ENCODE measurements around the gene MSANTD1. TPM values are rescaled to one million over a fixed set of nuclear protein-coding genes. Genes with fewer than 3 reads are reported as not detected.
"Not testable (repeated sequence)": the region's sequence is repeated elsewhere in the genome, so short reads cannot be mapped to it uniquely, and the experiment has no call there.

Gene MSANTD1
- total RNA-seq, 2 experiments from 2014 or later = 0.24 to 0.37 TPM

DNA sequence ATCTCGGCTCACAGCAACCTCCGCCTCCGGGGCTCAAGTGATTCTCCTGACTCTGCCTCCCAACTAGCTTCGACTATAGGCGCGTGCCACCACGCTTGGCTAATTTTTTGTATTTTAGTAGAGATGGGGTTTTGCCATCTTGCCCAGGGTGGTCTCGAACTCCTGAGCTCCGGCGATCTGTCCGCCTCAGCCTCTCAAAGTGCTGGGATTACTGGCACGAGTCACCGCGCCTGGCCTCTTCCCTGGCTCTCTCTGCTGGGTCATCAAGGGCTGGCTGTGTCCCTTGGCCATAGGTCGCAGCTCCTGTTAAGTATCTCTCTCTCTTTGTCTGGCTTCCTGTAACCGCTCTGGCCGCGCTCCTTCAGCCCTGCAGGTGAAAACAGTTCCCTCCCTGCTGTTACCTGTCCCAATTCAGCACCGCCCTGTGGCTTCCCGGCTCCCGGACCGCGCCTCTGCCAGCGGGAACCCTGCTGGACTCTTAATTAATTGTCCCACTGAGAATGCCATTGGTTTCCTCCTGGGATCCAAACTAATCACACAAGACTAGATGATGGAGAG lies 42.5 kb downstream of the MSANTD1 start:
- peaks cover 52% of the 10 kb centered on the region for H3K27me3 Mint-ChIP-seq

DNA sequence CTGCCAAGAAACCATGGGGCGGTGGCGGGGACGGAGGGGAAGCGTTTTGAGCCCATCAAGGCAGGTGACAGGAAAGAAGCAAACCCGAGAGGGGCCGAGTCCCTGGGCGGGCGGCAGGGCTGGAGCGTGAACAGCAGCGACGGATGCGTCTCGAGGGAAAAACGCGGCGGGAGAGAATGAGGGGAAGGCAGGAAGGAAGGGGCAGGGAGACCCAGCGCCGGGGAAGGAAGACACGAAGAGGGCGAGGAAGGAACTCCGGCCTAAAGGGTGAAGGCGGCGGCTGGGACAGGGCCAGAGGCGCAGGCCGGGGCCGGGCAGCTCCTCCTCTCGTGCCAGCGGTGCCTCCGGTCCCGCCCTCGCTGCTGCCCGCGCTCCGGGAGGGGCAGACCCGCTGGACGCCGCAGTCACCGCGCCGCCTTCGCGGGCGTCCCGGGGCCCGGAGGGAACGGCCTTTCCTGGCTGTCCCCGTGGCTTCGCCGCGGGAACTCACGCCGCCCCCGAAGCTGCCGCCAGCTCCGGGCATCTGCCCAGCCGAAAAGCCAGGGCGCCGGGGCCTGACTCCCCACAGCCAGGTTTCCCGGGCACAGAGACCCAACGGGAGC lies 43.1 kb downstream of the MSANTD1 start:
- Mint-ChIP-seq H3K9me3 (peaks cover 1% of the 10 kb centered on the region), H3K36me3 (no peaks in the 10 kb centered on the region), H3K4me1 (peaks cover 6% of the 10 kb centered on the region), H3K4me3 (peak overlapping the region; percentile 91), H3K27me3 (peaks cover 48% of the 10 kb centered on the region), H3K27ac (no peak overlapping the region)
- peak; percentile 31 for DNase-seq

More for the DNA sequence above, 42.5 kb downstream of the MSANTD1 start:
- peak overlapping the region; percentile 91 for H3K4me3 Mint-ChIP-seq
- peaks cover 6% of the 10 kb centered on the region for H3K4me1 Mint-ChIP-seq
- H3K36me3 Mint-ChIP-seq = no peaks in the 10 kb centered on the region
- H3K27ac Mint-ChIP-seq = no peak overlapping the region
- no peaks in the 10 kb centered on the region for H3K9me3 Mint-ChIP-seq
- DNase-seq = no peak

DNA sequence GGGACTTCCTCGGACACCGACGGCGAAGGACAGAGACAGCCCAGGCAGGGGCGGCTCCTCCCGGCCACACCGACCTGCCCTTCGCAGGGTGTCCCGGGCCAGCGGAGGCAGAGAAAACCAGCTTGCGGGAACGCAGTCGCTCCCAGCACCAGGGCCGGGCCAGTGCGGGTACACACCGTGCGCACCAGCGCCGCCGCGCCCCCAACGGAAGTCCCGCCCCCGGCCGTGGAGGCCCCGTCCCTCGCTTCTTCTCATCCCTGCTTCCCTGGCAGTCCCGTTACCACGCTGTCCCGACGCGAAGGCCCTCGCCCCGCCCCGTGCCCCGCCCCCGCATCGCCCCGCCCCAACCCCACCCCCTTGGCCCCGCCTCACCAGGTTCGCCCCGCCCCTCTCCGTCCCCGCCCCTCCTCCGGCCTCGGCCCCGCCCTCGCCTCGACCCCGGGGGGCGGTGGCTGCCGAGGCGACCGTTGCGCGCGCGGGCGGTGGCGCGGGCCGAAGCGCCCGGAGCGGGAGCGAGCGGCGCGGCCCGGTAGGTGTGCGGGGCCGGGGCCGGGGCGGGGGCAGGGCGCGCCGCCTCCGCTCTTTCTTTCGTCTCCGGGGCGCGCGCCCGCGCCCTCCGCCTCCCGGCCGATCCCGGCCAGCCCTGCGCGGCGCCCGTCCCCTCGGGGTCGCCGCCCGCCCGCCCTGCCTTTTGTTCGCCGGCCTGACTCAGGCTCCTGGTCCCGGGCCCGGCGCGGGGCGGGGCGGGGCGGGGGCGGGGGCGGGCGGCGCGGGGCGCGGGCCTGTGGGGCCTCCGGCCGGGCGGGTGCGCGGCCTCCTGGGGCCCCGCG lies 43.8 kb downstream of the MSANTD1 start, which contains the start of gene RGS12:
Gene RGS12 (plus strand): TSS at position 451 of the 830 bp plus-strand sequence. CDS start 23,150 bp downstream, outside the sequence.
- peaks cover 44% of the 10 kb centered on the region for H3K27me3 Mint-ChIP-seq
- peaks cover 4% of the 10 kb centered on the region for H3K9me3 Mint-ChIP-seq
- no peaks in the 10 kb centered on the region for H3K36me3 Mint-ChIP-seq
- H3K4me1 Mint-ChIP-seq = peaks cover 6% of the 10 kb centered on the region
- H3K4me3 Mint-ChIP-seq = peak within 1 kb of the TSS; percentile 91
- no peak within 1 kb of the TSS for H3K27ac Mint-ChIP-seq
- DNase-seq = peak; percentile 89

DNA sequence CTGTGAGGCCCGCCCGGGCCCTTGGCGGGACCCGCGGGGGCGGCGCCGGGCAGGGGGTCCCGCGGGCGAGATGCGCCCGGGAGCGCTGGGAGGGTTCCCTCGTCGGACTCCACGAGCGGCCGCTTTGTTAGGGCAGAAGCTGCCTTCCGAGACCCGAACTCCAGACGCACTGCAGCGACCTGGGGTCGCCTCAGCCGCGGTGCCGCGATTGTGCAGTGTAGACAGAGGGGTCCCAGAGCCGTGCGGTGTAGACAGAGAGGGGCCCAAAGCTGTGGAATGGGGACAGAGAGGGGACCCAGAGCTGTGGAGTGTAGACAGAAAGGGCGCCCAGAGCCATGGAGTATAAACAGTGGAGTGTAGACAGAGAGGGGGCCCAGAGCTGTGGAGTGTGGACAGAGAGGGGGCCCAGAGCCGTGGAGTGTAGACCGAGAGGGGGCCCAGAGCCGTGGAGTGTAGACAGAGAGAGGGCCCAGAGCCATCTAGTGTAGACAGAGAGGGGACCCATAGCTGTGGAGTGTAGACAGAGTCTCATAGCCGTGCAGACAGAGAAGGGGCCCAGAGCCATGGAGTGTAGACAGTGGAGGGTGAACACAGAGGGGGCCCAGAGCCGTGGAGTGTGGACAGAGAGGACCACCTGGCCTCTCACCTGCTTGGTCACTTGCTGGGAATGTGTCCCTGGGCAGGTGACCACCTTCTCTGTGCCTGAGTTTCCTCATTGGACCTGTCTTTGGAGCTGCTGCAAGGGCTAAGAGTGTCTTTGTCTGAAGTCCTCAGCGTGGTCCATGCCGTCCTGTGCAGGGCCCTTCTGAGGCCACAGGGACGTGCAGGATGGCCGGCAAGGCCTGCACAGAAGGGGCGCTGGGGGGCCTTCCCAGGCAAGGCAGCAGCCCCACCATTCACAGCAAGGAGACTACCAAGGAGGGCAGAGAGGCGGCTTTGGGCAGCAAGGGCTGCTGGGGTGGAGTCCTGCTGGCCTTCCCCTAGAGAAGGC lies 44.7 kb downstream of the MSANTD1 start:
- no peak overlapping the region for H3K27ac Mint-ChIP-seq
- peak; percentile 13 for DNase-seq

DNA sequence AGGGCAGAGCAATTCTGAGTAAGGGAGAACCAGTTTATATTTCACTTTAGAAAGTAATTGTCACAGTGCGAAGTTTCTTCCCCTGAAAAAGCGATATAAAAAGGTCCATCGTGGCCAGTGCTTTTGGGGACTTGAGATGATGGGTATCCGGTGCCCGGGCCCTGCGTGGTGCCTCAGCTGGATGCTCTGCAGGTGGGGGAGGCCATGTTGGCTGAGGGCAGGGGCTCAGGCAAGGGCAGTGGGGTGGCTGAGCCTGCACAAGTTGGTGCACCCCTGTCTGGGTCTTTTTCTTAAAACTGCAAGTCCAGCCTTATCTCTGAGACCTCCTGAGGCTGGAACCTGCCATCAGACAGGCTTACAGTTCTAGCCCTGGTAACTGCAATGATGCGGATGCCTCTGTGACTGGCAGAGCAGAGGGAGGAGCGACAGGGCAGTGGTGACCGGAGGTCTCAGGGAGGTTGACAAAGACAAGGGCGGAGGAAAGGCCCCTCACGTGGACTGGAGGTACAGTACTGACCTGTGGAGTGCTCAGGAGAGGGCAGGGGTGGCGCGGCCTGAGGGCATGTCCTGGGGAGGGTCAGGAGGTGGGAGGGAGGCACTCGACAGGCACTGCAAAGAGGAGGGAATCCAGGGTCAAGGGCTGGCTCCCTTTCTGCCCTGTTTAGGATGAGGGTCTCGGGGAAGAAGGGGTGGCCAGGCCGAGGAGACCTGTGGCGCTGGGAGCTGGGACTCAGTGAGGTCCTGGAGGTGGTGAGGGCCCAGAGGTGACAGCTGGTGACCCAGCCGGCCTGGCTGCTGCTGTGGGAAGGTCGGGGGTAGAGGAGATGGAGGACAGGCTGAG lies 45.7 kb downstream of the MSANTD1 start:
- DNase-seq = no peak
- peaks cover 46% of the 10 kb centered on the region for H3K27me3 Mint-ChIP-seq
- no peaks in the 10 kb centered on the region for H3K36me3 Mint-ChIP-seq
- H3K4me3 Mint-ChIP-seq = no peak overlapping the region
- H3K27ac Mint-ChIP-seq = no peak overlapping the region
- H3K4me1 Mint-ChIP-seq = peaks cover 6% of the 10 kb centered on the region
- H3K9me3 Mint-ChIP-seq = peaks cover 10% of the 10 kb centered on the region

More for the DNA sequence above, 44.7 kb downstream of the MSANTD1 start:
- Mint-ChIP-seq H3K9me3 (peaks cover 10% of the 10 kb centered on the region), H3K4me1 (peaks cover 6% of the 10 kb centered on the region), H3K27me3 (peaks cover 46% of the 10 kb centered on the region), H3K4me3 (peak overlapping the region; percentile 33), H3K36me3 (no peaks in the 10 kb centered on the region)

DNA sequence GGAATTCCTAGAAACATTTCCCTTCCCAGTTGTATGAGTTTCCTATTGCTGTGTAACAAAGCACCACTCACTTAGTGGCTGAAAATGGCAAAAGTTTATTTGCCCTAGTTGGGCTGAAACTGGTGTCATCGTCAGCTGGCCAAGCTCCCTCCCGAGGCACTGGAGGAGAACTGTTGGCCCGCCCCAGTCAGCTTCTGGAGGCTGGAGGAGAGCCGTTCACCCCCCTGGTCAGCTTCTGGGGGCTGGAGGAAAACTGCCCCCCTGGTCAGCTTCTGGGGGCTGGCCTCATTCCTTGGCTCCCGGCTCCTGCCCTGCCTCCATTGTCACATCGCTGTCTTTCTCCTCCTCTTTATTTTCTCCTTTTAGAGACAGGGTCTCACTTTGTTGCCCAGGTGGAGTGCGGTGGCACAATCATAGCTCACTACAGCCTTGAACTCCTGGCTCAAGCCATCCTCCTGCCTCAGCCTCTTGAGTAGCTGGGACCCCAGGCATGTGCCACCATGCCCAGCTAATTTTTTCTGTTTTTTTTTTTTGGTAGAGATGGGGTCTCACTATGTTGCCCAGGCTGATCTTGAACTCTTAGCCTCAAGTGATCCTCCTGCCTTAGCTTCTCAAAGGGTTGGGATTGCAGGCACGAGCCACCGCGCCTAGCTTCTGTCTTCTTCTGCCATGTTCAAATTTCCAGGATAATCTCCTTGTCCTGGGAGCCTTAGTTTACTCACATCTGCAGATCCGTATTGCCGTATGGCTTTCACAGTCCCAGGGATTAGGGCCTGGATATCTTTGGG lies 47.1 kb downstream of the MSANTD1 start:
- peaks cover 10% of the 10 kb centered on the region for H3K9me3 Mint-ChIP-seq
- peaks cover 35% of the 10 kb centered on the region for H3K27me3 Mint-ChIP-seq
- no peak overlapping the region for H3K27ac Mint-ChIP-seq
- H3K36me3 Mint-ChIP-seq = no peaks in the 10 kb centered on the region
- H3K4me1 Mint-ChIP-seq = peaks cover 7% of the 10 kb centered on the region
- no peak overlapping the region for H3K4me3 Mint-ChIP-seq
- no peak for DNase-seq

DNA sequence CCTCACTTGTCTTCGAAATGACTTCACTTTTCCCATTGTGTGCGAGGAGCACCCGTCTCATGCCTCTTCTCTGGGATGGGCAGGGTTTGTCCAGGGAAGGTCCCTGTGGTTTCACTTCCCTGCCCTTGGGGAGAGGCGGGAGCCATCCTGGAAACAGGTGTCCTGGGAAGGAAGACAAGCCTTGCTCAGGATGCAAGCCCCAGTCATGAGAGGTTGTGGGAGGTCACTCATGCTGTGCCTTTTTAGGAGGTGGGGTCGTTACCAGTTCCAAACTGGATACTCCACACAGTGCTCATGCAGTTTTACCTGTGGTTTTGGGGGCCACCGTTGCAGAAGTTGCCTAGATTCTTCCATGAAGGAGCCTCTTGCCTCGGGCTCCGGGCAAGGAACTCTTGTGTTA lies 47.7 kb downstream of the MSANTD1 start:
- peaks cover 10% of the 10 kb centered on the region for H3K4me1 Mint-ChIP-seq
- H3K27ac Mint-ChIP-seq = no peak overlapping the region
- DNase-seq = no peak
- H3K36me3 Mint-ChIP-seq = no peaks in the 10 kb centered on the region
- H3K9me3 Mint-ChIP-seq = peaks cover 10% of the 10 kb centered on the region
- no peak overlapping the region for H3K4me3 Mint-ChIP-seq
- peaks cover 36% of the 10 kb centered on the region for H3K27me3 Mint-ChIP-seq

DNA sequence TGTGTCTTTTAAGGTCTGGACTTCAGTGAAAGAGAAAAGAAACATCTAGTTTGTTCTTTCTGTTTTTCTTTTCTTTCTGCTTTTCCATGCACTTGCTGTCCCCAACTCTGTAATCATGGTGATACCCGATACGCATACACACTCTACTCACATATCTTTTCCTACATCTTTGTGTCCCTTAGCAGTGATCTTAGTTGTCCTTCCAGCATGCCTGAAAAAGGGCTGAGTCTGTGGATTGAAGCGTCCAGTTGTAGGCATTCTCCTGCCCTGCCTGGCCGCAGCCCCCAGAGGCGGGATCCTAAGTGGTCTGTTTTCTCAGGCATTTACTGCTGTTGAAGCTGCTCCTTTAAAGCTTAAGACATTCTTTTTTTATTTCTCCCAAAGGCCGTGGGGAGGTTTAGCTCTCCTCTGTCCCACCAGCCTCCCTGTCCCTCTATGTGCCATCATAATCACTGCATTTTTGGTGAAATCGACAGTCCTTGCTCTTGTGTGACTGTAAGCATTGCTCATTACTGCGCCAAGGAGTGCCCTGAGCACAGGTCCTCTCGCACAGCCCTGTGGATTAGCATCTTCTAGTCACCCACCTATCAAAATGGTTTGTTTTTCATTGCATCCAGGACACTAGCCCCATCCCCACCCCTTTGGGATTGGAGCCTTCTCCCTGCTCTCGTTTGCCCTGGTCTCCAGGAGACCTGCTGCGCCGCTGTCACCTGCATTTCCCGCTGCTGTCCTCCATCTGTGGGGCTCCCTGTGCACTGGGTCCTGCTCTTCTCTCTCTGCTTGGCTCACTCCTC lies 48.3 kb downstream of the MSANTD1 start:
- H3K27ac Mint-ChIP-seq = no peak overlapping the region
- H3K9me3 Mint-ChIP-seq = peaks cover 10% of the 10 kb centered on the region
- no peaks in the 10 kb centered on the region for H3K36me3 Mint-ChIP-seq
- peaks cover 34% of the 10 kb centered on the region for H3K27me3 Mint-ChIP-seq
- no peak overlapping the region for H3K4me3 Mint-ChIP-seq
- no peak for DNase-seq
- H3K4me1 Mint-ChIP-seq = peaks cover 12% of the 10 kb centered on the region

DNA sequence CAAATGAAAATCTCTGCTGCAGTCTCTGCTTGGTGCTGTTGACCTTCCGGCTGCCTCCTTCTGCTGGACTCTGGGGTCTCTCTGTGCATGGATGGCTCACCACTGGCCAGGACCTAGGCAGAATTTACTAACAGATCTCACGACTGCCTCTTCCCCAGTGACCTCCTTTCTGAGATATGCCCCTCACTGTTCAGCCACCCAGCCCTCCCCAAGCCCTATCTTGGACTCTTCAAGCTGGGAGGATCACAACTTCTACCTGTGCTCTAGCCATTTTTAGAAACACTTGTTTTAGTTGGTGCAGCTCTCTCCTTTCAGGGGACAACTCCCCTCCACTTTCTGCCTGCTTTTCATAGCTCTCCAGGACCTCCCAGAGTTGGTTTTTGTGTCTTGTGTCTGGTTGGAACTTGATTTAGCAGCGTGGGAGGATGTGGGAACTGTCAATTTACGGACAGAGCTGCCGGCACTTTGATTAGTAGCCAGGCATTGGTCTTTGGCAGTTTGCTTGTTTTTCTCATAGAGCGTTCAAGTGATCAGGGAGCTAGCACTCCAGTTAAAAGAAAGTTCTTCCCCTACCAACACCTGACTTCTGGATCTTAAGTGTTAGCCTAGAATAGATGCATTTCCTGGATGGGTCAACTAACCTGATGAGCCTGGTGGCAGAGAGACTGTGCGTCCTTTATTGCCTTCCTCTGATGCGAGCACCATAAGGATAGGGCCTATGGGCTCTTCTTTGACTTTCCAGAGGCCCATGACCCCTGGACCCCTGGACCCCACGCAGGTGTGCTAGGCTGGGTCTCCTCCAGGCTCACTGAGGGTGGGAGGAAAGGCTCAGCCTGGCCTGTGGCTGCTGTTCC lies 50.4 kb downstream of the MSANTD1 start:
- H3K27ac Mint-ChIP-seq = no peak overlapping the region
- peaks cover 29% of the 10 kb centered on the region for H3K4me1 Mint-ChIP-seq
- H3K4me3 Mint-ChIP-seq = no peak overlapping the region
- peaks cover 10% of the 10 kb centered on the region for H3K9me3 Mint-ChIP-seq
- peaks cover 42% of the 10 kb centered on the region for H3K27me3 Mint-ChIP-seq
- no peaks in the 10 kb centered on the region for H3K36me3 Mint-ChIP-seq
- no peak for DNase-seq

DNA sequence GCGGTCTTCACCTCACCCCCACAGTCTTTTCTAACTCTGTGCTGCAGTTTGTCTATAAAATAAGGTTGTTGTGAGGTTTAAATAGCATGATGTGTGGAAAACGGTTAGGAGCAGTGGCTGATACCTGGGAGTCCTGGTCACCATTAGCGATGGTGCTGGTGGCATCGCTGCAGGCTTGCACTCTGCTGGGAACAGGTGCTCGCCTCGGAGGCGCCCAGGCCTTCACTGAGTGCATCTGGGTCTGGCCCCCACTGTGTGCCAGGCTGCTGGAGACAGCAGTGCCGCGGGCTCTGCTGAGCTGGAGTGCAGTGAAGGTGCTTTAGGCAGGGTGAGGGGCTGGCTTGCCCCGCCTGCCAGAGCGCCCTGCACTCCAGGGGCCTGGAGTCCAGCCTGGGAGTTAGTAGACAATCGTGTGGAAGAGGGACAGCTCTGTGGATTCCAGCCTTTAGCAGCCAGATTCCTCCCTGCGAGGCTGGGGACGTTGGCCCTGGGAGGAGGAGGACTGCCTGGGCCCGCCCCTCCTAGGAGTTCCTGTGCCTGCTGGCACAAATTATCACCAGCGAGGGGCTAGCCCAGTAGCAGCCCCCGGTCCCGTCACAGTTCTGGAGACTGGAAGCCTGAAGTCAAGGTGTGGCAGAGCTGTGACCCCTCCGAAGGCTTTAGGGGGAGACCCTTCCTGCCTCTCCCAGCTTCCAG lies 51.2 kb downstream of the MSANTD1 start:
- no peak for DNase-seq
- Mint-ChIP-seq H3K27ac (no peak overlapping the region), H3K4me1 (peaks cover 32% of the 10 kb centered on the region), H3K9me3 (peaks cover 10% of the 10 kb centered on the region), H3K4me3 (no peak overlapping the region), H3K27me3 (peaks cover 39% of the 10 kb centered on the region), H3K36me3 (no peaks in the 10 kb centered on the region)

DNA sequence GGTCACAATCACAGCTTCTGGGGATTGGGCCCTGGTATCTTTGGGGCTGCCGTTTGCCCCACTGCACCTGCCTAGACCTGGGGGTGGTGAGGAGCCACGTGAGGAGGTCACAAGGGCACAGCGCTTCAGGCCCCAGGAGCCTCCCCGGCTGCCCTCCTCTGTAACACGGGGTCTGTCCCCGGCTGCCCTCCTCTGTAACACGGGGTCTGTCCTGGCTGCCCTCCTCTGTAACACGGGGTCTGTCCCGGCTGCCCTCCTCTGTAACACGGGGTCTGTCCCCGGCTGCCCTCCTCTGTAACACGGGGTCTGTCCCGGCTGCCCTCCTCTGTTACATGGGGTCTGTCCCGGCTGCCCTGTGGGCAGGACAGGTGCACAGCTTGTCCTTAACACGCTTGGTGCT lies 51.9 kb downstream of the MSANTD1 start:
- H3K36me3 Mint-ChIP-seq, DNase-seq, H3K27ac Mint-ChIP-seq, H3K4me3 Mint-ChIP-seq: not testable (repeated sequence)
- H3K27me3 Mint-ChIP-seq = peaks cover 42% of the 10 kb centered on the region
- H3K4me1 Mint-ChIP-seq = peaks cover 34% of the 10 kb centered on the region
- peaks cover 10% of the 10 kb centered on the region for H3K9me3 Mint-ChIP-seq
